Fibroblast of lung (primary cell): ENCODE results near the gene ZNG1C.
"Not testable (repeated sequence)": the region's sequence is repeated elsewhere in the genome, so short reads cannot be mapped to it uniquely, and the experiment has no call there.

Experiments used
- EZH2 ChIP-seq: IDR thresholded peaks from 2 replicates; pipeline ENCODE4 v1.5.1; 2012; ENCODE audit warnings: low read length, control low read depth, mild to moderate bottlenecking; ENCODE audit errors: missing control alignments
- TF ChIP-seq, protein P1 (sequence below), 2 donors: IDR thresholded peaks in 1 of 2; conservative IDR thresholded peaks in 1 of 2; 1 replicate in 1 of 2; 2 replicates in 1 of 2; pipeline ENCODE4 v1.5.1; 2011 to 2012; ENCODE audit warnings: low read length in 2 of 2, control low read depth in 1 of 2, inconsistent platforms in 1 of 2, low read depth in 1 of 2, mild to moderate bottlenecking in 1 of 2

DNA sequence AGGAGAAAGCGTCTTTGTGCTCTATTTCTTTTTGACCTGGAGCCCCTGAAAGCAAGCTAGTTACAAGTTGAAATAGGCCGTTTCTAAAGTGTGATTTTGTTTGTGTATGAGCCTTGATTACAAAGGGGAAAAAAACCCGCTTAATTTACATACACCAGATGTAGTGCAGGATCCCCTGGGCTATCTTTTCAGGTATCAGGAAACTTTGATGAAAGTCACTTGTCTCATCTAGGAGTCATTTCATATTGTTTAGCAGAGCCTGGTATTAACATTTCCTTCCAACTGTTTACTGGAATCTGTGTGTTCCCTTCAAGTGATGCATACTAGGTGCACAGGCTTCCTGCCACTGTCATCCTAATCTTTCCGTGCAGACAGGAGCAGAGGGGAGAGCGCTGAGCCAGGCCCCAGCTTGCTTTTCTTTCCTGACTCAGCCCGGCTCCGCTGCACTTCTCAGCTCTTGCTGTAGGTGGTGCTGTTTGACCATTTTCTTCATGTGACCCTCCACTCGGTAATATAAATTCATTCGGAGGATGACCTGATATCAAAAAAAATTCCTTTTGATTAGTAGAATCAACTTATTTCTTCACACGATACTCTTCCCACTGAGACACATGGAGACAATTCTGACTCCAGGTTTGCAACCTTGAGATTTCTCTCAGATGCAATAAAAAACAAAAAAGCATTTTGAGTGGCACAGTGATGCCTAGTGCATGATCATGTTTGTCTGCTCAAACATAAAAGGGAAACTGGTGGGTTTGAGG, 100.7 kb downstream of the ZNG1C start:
- TF ChIP-seq, protein P1, sequence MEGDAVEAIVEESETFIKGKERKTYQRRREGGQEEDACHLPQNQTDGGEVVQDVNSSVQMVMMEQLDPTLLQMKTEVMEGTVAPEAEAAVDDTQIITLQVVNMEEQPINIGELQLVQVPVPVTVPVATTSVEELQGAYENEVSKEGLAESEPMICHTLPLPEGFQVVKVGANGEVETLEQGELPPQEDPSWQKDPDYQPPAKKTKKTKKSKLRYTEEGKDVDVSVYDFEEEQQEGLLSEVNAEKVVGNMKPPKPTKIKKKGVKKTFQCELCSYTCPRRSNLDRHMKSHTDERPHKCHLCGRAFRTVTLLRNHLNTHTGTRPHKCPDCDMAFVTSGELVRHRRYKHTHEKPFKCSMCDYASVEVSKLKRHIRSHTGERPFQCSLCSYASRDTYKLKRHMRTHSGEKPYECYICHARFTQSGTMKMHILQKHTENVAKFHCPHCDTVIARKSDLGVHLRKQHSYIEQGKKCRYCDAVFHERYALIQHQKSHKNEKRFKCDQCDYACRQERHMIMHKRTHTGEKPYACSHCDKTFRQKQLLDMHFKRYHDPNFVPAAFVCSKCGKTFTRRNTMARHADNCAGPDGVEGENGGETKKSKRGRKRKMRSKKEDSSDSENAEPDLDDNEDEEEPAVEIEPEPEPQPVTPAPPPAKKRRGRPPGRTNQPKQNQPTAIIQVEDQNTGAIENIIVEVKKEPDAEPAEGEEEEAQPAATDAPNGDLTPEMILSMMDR (conservative IDR thresholded peaks at IDR 0.05 in 1 of 2, IDR thresholded peaks at IDR 0.05 in 1 of 2; ENCODE audit: low read depth in 1 of 2, low read length in 2 of 2): not testable (repeated sequence)
- not testable (repeated sequence) for TF ChIP-seq EZH2
